Duodenal mucosa (tissue), 2 donors: ENCODE results near the gene HES6.

Experiments
- H3K27ac ChIP-seq: one replicate; pipeline ENCODE4 v1.7.0; 2013; ENCODE audit warnings: low read depth, low read length
- H3K27me3 ChIP-seq, 2 donors: one replicate each; pipeline ENCODE4 v1.7.0; 2013; ENCODE audit warnings: low read length in 2 of 2, control low read depth in 1 of 2; ENCODE audit not compliant: insufficient read depth in 2 of 2, control insufficient read depth in 1 of 2
- H3K36me3 ChIP-seq, 2 donors: one replicate each; pipeline ENCODE4 v1.7.0; 2013; ENCODE audit warnings: low read length in 2 of 2, control low read depth in 1 of 2; ENCODE audit not compliant: insufficient read depth in 2 of 2, control insufficient read depth in 1 of 2
- H3K4me1 ChIP-seq, 2 donors: one replicate each; pipeline ENCODE4 v1.7.0; 2013; ENCODE audit warnings: low read length in 2 of 2, control low read depth in 1 of 2; ENCODE audit not compliant: insufficient read depth in 2 of 2, control insufficient read depth in 1 of 2
- H3K4me3 ChIP-seq, 2 donors: one replicate each; pipeline ENCODE4 v1.7.0; 2013; ENCODE audit warnings: low read length in 2 of 2, low read depth in 1 of 2
- H3K9ac ChIP-seq, 2 donors: one replicate each; pipeline ENCODE4 v1.7.0; 2013; ENCODE audit warnings: low read length in 2 of 2, low read depth in 1 of 2
- H3K9me3 ChIP-seq, 2 donors: one replicate each; pipeline ENCODE4 v1.7.0; 2013; ENCODE audit warnings: low read length in 2 of 2, control low read depth in 1 of 2; ENCODE audit not compliant: control insufficient read depth in 1 of 2

The HES6 gene

DNA sequence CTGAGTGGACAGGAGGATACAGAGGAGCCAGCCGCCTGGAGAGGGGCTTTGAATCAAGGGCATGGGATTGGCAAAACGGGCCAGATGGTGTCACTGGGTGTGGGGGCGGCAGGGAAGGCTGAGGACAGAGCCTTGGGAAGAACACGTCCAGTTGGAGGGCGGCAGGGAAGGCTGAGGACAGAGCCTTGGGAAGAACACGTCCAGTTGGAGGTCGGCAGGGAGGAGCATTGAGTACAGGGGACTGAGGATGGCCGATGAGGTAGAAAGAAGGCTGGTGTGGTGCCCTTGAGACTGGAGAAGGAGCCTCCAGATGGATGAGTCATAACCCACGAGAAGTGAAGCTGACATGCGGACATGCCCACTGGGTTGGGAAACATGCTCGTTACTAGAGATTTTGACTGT is 4.5 kb downstream of the HES6 start:
- H3K9ac ChIP-seq, result no peak overlapping the region
- no peak overlapping the region for H3K27ac ChIP-seq
- no peaks in the 10 kb centered on the region for H3K36me3 ChIP-seq
- H3K9me3 ChIP-seq, result no peaks in the 10 kb centered on the region
- peaks cover 0 to 6% of the 10 kb centered on the region in 2 donors for H3K4me1 ChIP-seq
- peaks cover 0 to 6% of the 10 kb centered on the region in 2 donors for H3K27me3 ChIP-seq
- H3K4me3 ChIP-seq, result no peak overlapping the region

DNA sequence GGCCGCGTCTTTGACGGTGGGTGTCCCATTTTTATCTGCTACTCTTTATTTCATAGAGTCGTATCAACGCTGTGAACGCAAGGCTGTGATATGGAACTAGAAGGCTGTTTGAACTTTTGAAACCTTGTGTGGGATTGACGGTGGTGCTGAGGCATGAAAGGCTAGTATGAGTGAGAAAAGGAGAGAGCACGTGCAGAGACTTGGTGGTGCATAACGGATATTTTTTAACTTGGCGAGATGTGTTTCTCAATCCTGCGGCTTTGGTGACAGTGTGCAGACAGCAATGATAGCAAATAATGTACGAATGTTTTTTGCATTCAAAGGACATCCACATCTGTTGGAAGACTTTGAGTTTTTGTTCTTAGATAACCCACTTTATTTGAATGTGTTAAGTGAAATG is 6.2 kb downstream of the HES6 start:
- Histone ChIP-seq H3K36me3 (no peaks in the 10 kb centered on the region), H3K4me3 (no peak overlapping the region), H3K27me3 (peaks cover 0 to 6% of the 10 kb centered on the region in 2 donors), H3K4me1 (no peaks in the 10 kb centered on the region), H3K27ac (no peak overlapping the region), H3K9ac (no peak overlapping the region), H3K9me3 (no peaks in the 10 kb centered on the region)

DNA sequence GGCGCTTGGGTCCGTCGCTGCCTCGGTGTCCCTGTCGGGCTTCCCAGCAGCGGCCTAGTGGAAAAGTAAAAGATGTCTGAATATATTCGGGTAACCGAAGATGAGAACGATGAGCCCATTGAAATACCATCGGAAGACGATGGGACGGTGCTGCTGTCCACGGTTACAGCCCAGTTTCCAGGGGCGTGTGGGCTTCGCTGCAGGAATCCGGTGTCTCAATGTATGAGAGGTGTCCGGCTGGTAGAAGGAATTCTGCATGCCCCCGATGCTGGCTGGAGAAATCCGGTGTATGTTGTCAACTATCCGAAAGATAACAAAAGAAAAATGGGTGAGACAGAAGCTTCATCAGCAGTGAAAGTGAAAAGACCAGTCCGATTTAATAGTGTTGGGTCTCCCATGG is 8.0 kb downstream of the HES6 start:
- H3K27ac ChIP-seq, result no peak overlapping the region

DNA sequence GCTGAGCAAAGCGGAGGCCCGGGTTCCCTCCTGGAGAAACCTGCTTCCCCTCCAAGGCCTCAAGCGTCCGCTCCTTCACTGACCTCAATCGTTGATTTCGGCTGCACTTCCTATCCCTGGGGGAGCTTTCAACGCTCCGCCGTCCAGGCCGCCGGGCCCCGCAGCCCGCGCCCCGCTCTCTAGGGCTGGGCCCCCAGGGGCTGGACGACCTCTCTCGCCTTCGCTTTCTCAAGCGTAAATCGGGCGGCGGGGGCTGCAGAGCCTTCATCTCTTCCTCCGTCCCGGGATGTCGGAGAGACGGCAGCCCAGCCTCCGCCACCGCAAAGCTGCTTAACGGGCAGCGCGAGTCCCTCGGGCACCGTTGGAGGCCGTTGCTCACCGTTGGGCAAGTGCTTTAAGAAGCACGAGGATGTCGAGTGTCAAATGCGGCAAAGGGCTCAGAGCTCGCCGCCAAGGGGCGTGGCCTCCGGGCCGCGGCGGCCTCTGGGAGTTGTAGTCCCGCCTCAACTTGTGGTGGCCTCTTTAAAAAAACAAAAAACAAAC is 8.5 kb downstream of the HES6 start:
- Histone ChIP-seq H3K9me3 (no peaks in the 10 kb centered on the region), H3K9ac (peak overlapping the region in 1 of 2 donors; percentile 30), H3K36me3 (no peaks in the 10 kb centered on the region), H3K27me3 (peaks cover 0 to 6% of the 10 kb centered on the region in 2 donors), H3K4me3 (peak overlapping the region; percentile 51 to 73), H3K27ac (no peak overlapping the region), H3K4me1 (no peaks in the 10 kb centered on the region)

More for the DNA sequence above, 8.0 kb downstream of the HES6 start:
- Histone ChIP-seq H3K27me3 (peaks cover 0 to 6% of the 10 kb centered on the region in 2 donors), H3K36me3 (no peaks in the 10 kb centered on the region), H3K9me3 (no peaks in the 10 kb centered on the region), H3K9ac (no peak overlapping the region), H3K4me1 (no peaks in the 10 kb centered on the region), H3K4me3 (no peak overlapping the region)

DNA sequence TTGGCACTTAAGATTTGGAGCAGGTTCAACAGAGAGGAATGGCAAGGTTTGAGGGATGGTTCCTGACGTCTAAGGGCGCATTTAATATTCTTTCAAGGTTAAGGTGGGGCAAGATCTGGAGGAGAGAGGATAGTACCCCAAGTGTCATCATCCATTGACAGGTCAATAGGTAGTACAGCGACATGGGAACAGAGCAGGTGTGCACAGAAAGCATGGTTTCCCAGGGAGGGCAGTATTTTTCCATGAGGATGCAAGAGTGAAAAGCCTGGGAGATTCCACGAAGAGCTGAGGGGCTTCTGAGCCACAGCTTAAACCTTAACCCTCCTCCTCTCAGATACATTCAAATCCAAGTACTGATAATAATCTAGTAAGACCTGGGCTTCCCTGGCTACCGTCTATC is 9.1 kb downstream of the HES6 start:
- Histone ChIP-seq H3K9me3 (no peaks in the 10 kb centered on the region), H3K36me3 (no peaks in the 10 kb centered on the region), H3K27me3 (peaks cover 0 to 6% of the 10 kb centered on the region in 2 donors), H3K9ac (no peak overlapping the region), H3K4me1 (no peaks in the 10 kb centered on the region), H3K4me3 (peak overlapping the region in 1 of 2 donors; percentile 73), H3K27ac (no peak overlapping the region)

DNA sequence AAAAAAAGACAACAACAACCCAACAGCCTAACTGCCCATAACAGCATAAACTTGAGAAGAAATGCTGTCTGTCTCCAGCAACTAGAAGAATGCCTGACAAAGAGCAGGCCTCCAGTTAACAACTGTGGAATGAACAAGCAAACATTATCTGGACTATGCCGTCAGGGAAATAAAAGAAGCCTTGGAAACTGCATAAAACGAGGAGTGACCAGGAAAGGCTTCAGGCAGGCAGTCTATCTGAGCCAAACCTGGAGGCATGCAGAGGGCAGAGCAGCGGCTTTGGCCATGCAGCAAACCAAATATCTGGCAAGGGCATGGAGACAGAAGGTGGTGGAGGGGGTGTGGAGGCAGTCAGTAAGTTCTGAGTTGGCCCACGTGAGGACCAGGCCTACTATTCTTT is 11.1 kb downstream of the HES6 start:
- Histone ChIP-seq H3K9ac (no peak overlapping the region), H3K4me3 (no peak overlapping the region), H3K4me1 (no peaks in the 10 kb centered on the region), H3K27me3 (peaks cover 0 to 6% of the 10 kb centered on the region in 2 donors), H3K9me3 (no peaks in the 10 kb centered on the region), H3K27ac (no peak overlapping the region), H3K36me3 (no peaks in the 10 kb centered on the region)

DNA sequence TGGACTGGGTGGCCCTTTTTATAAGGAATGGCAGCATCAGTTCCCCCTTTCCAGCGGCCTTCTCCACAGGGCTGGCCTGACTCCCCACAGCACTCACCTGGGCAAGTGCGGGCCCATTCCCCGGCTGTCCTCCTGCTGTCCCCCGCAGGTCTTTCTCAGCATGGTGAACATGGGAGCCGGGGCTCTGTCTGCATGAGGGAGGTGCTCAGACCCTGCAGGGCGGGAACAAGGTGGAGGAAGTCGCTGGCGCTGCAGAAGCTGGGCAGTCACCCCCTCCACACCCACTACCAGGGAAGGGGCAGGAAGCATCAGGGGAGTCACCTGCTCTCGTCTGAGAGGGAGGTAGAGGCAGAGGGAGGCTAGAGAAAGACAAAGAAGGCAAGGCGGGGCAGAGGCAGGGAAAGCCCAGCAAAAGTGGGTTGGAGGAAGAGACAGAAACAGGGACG is 12.2 kb downstream of the HES6 start:
- no peak overlapping the region for H3K4me3 ChIP-seq
- no peaks in the 10 kb centered on the region for H3K9me3 ChIP-seq
- no peaks in the 10 kb centered on the region for H3K36me3 ChIP-seq
- H3K27me3 ChIP-seq, result peaks cover 0 to 6% of the 10 kb centered on the region in 2 donors
- no peak overlapping the region for H3K9ac ChIP-seq
- H3K27ac ChIP-seq, result no peak overlapping the region
- no peaks in the 10 kb centered on the region for H3K4me1 ChIP-seq

DNA sequence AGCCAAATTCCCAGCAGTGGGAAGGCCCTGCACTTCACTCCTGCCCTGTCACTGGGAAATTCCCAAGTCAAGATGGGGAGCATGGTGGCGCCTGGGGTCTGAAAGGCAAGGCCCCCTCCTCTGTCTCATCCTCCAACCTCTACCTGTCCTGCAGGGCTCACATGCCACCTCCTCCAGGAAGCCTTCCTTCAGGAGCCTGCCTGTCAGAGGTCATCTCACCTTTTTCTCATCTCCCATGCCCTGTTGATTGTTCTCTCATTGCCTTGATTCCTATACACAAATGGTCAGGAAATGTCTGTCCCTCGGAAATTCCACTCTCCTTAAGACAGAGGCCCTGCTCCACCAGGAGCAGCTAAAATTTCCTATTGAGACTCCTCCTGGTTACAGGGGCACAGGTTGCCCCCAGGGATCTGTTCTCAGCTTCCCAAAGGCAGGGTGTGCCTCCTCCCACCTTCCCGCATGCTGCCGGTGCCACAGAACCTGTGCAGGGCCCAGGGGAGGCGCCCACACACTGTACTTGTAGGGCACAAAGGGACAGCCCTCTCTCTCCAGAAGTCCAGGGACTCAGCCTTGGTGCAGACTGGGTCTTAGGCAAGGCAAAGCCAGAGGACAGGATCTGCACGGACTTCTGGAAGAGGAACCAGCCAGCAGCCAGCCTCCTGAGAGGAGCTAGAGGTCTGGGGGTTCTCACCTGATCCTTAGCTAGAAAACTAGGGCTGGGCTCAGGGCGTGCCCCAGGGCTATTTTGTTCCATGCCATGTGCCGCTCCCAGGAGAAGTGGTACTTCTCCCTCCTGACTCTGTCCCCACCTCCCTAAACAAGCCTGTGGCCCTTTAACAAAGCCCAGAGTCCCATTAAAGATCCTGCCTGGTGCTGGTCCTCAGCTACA is 12.9 kb downstream of the HES6 start:
- no peaks in the 10 kb centered on the region for H3K4me1 ChIP-seq
- H3K9ac ChIP-seq, result no peak overlapping the region
- peaks cover 0 to 6% of the 10 kb centered on the region in 2 donors for H3K27me3 ChIP-seq
- H3K27ac ChIP-seq, result no peak overlapping the region
- no peaks in the 10 kb centered on the region for H3K9me3 ChIP-seq
- no peak overlapping the region for H3K4me3 ChIP-seq
- no peaks in the 10 kb centered on the region for H3K36me3 ChIP-seq

DNA sequence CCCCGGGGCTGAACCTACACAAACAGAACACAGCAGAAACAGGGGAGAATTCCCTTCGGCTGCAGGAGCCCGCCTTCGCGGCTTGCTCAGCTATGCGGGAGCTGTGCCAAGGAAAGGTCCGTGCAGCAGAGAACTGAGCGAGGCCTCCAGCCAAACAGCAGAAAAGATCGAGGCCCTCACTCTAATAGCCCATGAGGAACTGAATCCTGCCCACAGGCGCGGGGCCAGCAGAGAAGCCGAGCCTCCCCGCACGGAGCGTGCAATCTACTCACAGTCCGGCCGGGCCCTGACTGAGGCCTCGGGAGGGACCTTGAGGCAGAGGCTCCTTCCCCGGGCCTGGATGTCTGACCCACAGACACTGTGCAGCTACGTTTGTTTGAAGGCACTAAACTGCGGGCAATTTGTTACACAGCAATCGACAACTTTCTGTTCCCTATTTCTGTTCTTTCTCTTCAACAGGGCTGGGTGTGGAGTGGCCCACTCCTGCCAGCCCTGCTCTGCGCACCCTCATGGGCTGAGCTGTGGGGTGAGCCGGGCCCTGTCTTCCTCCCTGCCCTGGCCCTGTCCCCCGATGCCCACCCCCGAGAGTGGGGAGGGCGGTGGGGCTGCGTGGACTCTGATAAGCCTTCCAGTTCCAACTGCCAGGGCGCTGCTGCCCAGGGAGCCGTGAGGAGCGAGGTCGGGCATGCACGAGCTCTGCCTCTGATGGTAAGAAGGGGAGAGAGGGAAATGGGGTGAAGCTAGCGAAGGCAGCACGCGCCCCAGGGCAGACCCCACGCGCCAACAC is 13.7 kb downstream of the HES6 start:
- H3K27me3 ChIP-seq, result peaks cover 0 to 6% of the 10 kb centered on the region in 2 donors
- H3K36me3 ChIP-seq, result no peaks in the 10 kb centered on the region
- no peak overlapping the region for H3K4me3 ChIP-seq
- no peak overlapping the region for H3K27ac ChIP-seq
- no peaks in the 10 kb centered on the region for H3K4me1 ChIP-seq
- H3K9me3 ChIP-seq, result no peaks in the 10 kb centered on the region
- H3K9ac ChIP-seq, result no peak overlapping the region

DNA sequence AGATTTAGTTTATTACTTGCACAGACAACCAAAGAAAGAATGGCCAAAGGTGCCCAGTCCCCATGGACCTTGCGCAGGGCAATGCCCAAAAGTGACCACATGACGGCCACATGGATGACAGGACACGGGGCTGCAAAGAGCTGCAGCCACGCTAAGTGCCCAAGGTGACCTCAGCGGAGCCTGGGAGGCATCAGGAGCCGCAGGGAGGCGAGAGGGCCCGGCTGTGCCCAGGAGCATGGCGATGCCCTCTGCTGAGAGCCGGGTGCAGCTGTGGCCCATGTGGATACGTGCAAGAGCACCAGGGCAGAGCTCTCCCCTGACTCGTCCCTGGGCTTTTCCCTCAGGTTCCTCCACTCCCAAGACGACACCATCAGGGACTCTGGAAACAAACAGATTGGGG is 14.7 kb downstream of the HES6 start:
- no peaks in the 10 kb centered on the region for H3K9me3 ChIP-seq
- H3K36me3 ChIP-seq, result no peaks in the 10 kb centered on the region
- no peak overlapping the region for H3K9ac ChIP-seq
- H3K4me3 ChIP-seq, result no peak overlapping the region
- H3K27me3 ChIP-seq, result no peaks in the 10 kb centered on the region
- H3K27ac ChIP-seq, result no peak overlapping the region
- H3K4me1 ChIP-seq, result no peaks in the 10 kb centered on the region
